HL-60/S4 treated with phorbol 12-myristate 13-acetate at 8.2 ng/mL for 4 days and 3 days (cell line): Measurements from ENCODE around the gene HPSE2.
"Not testable (repeated sequence)": the region's sequence is repeated elsewhere in the genome, so short reads cannot be mapped to it uniquely, and the experiment has no call there.

Experiments
- in situ Hi-C: fragments of 300-500 bp; cut with MboI; formaldehyde crosslinking; loops from 2 replicates; pipeline ENCODE4 v1.15.0; 2022; ENCODE audit warnings: low sequenced_read_pairs

HPSE2 gene

GRCh38 chr10:98524124-98524523, 711.5 kb downstream of the HPSE2 start:
- in situ Hi-C loops, result no loop called here

GRCh38 chr10:98519841-98520240, 715.8 kb downstream of the HPSE2 start:
- in situ Hi-C loops, result no loop called here

- in situ Hi-C loops, result no loop called here
Observed at GRCh38 chr10:98517672-98518071, 718.0 kb downstream of the HPSE2 start.

GRCh38 chr10:98516352-98516751, 719.3 kb downstream of the HPSE2 start:
- in situ Hi-C loops, result no loop called here

- in situ Hi-C loops, result no loop called here
Observed at GRCh38 chr10:98513704-98514103, 721.9 kb downstream of the HPSE2 start.

GRCh38 chr10:98511876-98512275, 723.8 kb downstream of the HPSE2 start:
- in situ Hi-C loops, result no loop called here

- in situ Hi-C loops, result no loop called here
Observed at GRCh38 chr10:98510412-98510995, 725.1 kb downstream of the HPSE2 start.

- in situ Hi-C loops, result no loop called here
Observed at GRCh38 chr10:98509745-98510144, 725.9 kb downstream of the HPSE2 start.

GRCh38 chr10:98502535-98502934, 733.1 kb downstream of the HPSE2 start:
- in situ Hi-C loops, result not testable (repeated sequence)

GRCh38 chr10:98492763-98493162, 742.9 kb downstream of the HPSE2 start:
- in situ Hi-C loops, result no loop called here

- in situ Hi-C loops, result no loop called here
Observed at GRCh38 chr10:98489561-98490481, 745.8 kb downstream of the HPSE2 start.

- in situ Hi-C loops, result no loop called here
Observed at GRCh38 chr10:98488669-98489430, 746.8 kb downstream of the HPSE2 start.

GRCh38 chr10:98487649-98488048, 748.0 kb downstream of the HPSE2 start:
- in situ Hi-C loops, result no loop called here

GRCh38 chr10:98486421-98486820, 749.2 kb downstream of the HPSE2 start:
- in situ Hi-C loops, result no loop called here

- in situ Hi-C loops, result no loop called here
Observed at GRCh38 chr10:98485959-98486358, 749.7 kb downstream of the HPSE2 start.

GRCh38 chr10:98483658-98484057, 752.0 kb downstream of the HPSE2 start:
- in situ Hi-C loops, result no loop called here

GRCh38 chr10:98482096-98482495, 753.6 kb downstream of the HPSE2 start:
- in situ Hi-C loops, result no loop called here

GRCh38 chr10:98481404-98481945, 754.2 kb downstream of the HPSE2 start:
- in situ Hi-C loops, result no loop called here

- in situ Hi-C loops, result loop anchor here (10.0 kb wide), 1 partner anchor 186 kb away; no protein-coding TSS in a partner anchor
Observed at GRCh38 chr10:98478430-98479222, 757.0 kb downstream of the HPSE2 start.

- in situ Hi-C loops, result loop anchor here (10.0 kb wide), 1 partner anchor 187 kb away; no protein-coding TSS in a partner anchor
Observed at GRCh38 chr10:98477861-98478260, 757.8 kb downstream of the HPSE2 start.
